ENCODE measurements around the gene TSPYL2.

TSPYL2 gene

DNA sequence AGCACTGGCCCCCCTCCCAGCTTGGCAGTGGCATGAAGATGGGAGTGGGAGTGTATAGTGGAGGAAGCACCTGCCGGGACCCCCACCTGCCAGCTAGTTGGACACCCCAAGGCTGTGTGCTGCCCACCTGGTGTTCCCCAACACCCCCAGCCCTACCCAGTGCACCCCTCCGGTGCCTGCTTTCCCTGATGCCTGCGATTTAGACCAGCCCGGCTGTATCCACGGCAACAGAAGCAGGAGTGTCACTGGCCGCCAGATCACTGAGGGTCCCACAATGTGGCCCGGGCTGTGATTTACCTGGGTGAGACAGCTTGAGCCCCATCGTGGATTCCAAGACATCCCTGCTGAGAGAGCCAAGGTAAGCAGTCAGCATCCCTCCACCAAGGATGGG, 33.0 kb upstream of the TSPYL2 start:
- H3K4me3 ChIP-seq (ENCODE audit: low read depth, low read length): no peak overlapping the region
- no peak for DNase-seq (ENCODE audit: low read depth)
- TF ChIP-seq, protein P1, sequence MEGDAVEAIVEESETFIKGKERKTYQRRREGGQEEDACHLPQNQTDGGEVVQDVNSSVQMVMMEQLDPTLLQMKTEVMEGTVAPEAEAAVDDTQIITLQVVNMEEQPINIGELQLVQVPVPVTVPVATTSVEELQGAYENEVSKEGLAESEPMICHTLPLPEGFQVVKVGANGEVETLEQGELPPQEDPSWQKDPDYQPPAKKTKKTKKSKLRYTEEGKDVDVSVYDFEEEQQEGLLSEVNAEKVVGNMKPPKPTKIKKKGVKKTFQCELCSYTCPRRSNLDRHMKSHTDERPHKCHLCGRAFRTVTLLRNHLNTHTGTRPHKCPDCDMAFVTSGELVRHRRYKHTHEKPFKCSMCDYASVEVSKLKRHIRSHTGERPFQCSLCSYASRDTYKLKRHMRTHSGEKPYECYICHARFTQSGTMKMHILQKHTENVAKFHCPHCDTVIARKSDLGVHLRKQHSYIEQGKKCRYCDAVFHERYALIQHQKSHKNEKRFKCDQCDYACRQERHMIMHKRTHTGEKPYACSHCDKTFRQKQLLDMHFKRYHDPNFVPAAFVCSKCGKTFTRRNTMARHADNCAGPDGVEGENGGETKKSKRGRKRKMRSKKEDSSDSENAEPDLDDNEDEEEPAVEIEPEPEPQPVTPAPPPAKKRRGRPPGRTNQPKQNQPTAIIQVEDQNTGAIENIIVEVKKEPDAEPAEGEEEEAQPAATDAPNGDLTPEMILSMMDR (IDR thresholded peaks at IDR 0.05; ENCODE audit: low read depth, low read length, missing control alignments): no peak

DNA sequence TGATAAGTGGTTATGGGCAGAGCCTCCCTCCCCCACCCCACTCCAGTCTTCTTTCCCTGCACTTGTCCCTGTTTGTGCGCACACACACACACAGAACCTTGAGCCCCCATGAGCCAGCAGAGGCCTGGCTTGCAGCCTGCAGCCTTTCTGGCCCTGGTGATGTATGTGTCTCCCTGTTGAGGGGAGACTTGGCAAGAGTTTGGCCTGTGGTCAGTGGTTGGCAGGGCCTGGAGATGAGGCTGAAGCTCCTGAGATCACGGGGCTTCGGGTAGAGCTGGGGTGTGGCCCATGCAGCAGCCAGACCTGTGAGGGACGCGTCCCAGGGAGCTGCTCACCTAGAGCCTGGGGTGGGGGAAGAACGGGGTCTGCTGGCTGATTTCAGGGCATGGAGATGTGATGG, 31.3 kb upstream of the TSPYL2 start:
- TF ChIP-seq, protein P1 (IDR thresholded peaks at IDR 0.05; ENCODE audit: low read depth, low read length, missing control alignments): no peak
- DNase-seq (ENCODE audit: low read depth): no peak
- H3K4me3 ChIP-seq (ENCODE audit: low read depth, low read length): no peak overlapping the region

DNA sequence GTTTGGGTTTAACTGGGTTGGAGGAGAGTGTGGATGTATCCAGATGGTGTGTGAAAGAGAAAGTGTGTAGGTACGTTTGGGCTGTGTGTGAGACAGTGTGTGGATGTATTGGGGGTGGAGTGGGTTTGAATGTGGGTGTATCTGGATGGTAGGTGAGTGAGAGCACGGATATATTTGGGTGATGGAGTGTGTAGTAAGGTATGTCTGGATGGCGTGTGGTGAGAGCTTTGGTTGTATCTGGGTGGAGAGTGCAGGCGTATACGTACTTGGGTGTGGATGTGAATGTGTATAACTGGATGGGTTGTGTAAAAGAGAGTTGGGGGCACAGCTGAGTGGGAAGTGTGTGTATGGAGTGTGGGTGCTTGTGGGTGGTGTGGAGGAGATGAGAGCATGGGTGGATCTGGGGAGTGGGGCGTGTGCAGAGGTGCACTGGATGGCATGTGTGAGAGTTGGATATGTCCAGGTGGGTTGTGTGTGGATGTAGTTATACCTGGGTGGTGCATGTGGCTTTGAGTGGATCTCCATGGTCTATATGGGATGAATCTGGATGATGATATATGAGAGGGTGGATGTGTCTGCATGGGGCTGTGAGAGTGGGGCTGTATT, 26.8 kb upstream of the TSPYL2 start:
- DNase-seq (ENCODE audit: low read depth): no peak
- TF ChIP-seq, protein P1 (IDR thresholded peaks at IDR 0.05; ENCODE audit: low read depth, low read length, missing control alignments): no peak

DNA sequence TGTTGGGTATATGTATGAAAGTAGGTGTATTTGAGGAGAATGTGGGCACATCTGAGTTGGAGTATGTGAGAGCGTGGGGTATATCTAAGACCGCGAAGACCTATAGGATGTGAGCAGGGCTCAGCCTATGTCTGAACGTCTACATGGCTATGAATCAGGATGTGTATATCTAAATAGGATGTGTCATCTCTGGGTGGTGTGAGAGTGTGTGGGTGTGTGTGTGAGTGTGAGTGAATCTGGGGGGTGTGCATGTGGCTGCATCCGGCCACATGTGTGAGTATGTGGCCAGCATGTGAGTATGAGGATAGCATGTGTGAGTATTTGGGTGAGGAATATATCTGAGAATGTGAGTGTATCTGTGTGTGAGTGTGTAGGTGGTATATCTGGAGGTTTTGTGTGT, 25.9 kb upstream of the TSPYL2 start:
- no peak for DNase-seq (ENCODE audit: low read depth)
- no peak overlapping the region for H3K4me3 ChIP-seq (ENCODE audit: low read depth, low read length)
- TF ChIP-seq, protein P1 (IDR thresholded peaks at IDR 0.05; ENCODE audit: low read depth, low read length, missing control alignments): no peak

More for the DNA sequence above, 26.8 kb upstream of the TSPYL2 start:
- H3K4me3 ChIP-seq (ENCODE audit: low read depth, low read length): no peak overlapping the region

DNA sequence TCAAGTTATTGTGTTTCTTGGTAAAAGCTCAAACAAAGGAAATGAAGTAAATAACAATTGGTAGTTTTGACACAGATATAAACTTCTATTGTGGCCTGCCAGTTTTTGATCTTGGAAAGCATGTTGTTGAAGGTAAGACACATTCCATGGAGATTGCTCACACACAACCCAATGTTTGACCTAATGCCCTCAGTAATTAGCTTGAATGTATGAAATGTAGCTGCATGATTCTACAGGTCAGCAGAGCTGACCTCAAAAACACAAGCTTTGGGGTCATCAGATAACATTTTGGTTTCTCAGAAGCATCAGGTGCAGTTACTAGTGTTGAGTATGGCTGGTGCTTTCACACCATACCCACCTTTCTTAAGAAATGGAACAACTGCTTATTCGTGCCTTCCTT, 17.1 kb upstream of the TSPYL2 start:
- TF ChIP-seq, protein P1 (IDR thresholded peaks at IDR 0.05; ENCODE audit: low read depth, low read length, missing control alignments): no peak
- no peak overlapping the region for H3K4me3 ChIP-seq (ENCODE audit: low read depth, low read length)

DNA sequence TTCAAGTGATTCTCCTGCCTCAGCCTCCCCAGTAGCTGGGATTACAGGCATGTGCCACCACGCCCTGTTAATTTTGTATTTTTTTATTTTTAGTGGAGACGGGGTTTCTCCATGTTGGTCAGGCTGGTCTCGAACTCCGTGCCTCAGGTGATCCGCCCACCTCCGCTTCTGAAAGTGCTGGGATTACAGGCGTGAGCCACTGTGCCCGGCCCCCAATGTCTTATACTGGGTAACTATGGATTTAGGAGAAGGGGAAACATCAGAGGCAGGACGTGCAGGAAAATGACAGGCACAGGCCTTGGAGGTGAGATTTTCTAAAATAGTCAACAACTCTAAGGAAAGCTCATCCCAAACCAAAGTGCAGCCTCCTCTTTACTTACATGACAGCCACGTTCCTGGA, 11.1 kb upstream of the TSPYL2 start:
- H3K4me3 ChIP-seq (ENCODE audit: low read depth, low read length): no peak overlapping the region
- TF ChIP-seq, protein P1 (IDR thresholded peaks at IDR 0.05; ENCODE audit: low read depth, low read length, missing control alignments): no peak
- no peak for DNase-seq (ENCODE audit: low read depth)

More for the DNA sequence above, 17.1 kb upstream of the TSPYL2 start:
- no peak for DNase-seq (ENCODE audit: low read depth)

All from GM12864 (cell line).